Osteocyte (in vitro differentiated cells): ENCODE measurements around the gene PGM2L1. TPM values are rescaled to one million over a fixed set of nuclear protein-coding genes. Genes with fewer than 3 reads are reported as not detected.

Experiments used
- DNase-seq: peaks from one replicate; pipeline ENCODE4 v3.0.0; 2021; ENCODE audit warnings: mixed read lengths; ENCODE audit not compliant: unreplicated experiment; ENCODE audit errors: extremely low spot score
- H3K27ac Mint-ChIP-seq: one replicate; pipeline ENCODE4 v1.8.0; 2021; ENCODE audit warnings: mild to moderate bottlenecking, mixed read lengths; ENCODE audit not compliant: unreplicated experiment
- H3K27me3 Mint-ChIP-seq: one replicate; pipeline ENCODE4 v1.8.0; 2021; ENCODE audit warnings: mixed read lengths; ENCODE audit not compliant: unreplicated experiment
- H3K36me3 Mint-ChIP-seq: one replicate; pipeline ENCODE4 v1.8.0; 2021; ENCODE audit warnings: mixed read lengths; ENCODE audit not compliant: unreplicated experiment
- H3K4me1 Mint-ChIP-seq: one replicate; pipeline ENCODE4 v1.8.0; 2021; ENCODE audit warnings: mixed read lengths; ENCODE audit not compliant: unreplicated experiment
- H3K4me3 Mint-ChIP-seq: one replicate; pipeline ENCODE4 v1.8.0; 2021; ENCODE audit warnings: mild to moderate bottlenecking, moderate library complexity, mixed read lengths; ENCODE audit not compliant: unreplicated experiment
- H3K9me3 Mint-ChIP-seq: one replicate; pipeline ENCODE4 v1.8.0; 2021; ENCODE audit warnings: mixed read lengths; ENCODE audit not compliant: unreplicated experiment
- microRNA-seq: library from miRNA; unstranded; fragments of <30 nt; microRNA quantifications from one replicate; pipeline ENCODE4 v1.1.0, GENCODE V29; 2020; ENCODE audit not compliant: unreplicated experiment
- total RNA-seq: library from RNA; stranded (reverse); gene quantifications from 2 replicates; pipeline ENCODE4 v1.2.1, GENCODE V29; 2021
- TF ChIP-seq, protein P1 (sequence below): fragments of 200-600 bp; sonication (generic); IDR thresholded peaks from 2 replicates; pipeline ENCODE4 v1.5.0; 2021; ENCODE audit warnings: antibody characterized with exemption, mild to moderate bottlenecking, moderate library complexity

The PGM2L1 gene
- total RNA-seq, 1 donor from 2014 or later: 22.1 TPM

DNA sequence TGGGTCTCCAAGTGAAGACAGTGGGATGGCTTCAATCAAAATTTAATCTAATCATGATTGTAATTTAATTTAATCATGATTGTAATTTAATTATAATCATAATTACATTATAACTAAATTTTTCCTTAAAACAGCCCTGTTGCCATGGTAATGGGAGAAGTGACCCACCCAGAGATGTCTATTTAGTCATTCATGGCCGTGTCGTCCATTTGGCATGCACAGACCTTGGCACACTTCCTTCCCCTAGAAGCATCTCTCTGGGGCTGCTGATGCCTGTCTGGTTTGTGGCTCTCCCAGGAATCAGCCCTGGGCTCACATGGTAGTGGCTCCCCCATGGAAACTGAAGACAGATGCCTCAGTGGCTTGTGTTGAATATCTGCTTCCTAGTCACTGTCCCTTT lies 113.8 kb downstream of the PGM2L1 start:
- Mint-ChIP-seq H3K27ac (no peak overlapping the region), H3K36me3 (no peaks in the 10 kb centered on the region), H3K4me3 (no peak overlapping the region), H3K4me1 (peaks cover 10% of the 10 kb centered on the region), H3K9me3 (no peaks in the 10 kb centered on the region), H3K27me3 (no peaks in the 10 kb centered on the region)
- TF ChIP-seq, protein P1, sequence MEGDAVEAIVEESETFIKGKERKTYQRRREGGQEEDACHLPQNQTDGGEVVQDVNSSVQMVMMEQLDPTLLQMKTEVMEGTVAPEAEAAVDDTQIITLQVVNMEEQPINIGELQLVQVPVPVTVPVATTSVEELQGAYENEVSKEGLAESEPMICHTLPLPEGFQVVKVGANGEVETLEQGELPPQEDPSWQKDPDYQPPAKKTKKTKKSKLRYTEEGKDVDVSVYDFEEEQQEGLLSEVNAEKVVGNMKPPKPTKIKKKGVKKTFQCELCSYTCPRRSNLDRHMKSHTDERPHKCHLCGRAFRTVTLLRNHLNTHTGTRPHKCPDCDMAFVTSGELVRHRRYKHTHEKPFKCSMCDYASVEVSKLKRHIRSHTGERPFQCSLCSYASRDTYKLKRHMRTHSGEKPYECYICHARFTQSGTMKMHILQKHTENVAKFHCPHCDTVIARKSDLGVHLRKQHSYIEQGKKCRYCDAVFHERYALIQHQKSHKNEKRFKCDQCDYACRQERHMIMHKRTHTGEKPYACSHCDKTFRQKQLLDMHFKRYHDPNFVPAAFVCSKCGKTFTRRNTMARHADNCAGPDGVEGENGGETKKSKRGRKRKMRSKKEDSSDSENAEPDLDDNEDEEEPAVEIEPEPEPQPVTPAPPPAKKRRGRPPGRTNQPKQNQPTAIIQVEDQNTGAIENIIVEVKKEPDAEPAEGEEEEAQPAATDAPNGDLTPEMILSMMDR: no peak
- no peak for DNase-seq

DNA sequence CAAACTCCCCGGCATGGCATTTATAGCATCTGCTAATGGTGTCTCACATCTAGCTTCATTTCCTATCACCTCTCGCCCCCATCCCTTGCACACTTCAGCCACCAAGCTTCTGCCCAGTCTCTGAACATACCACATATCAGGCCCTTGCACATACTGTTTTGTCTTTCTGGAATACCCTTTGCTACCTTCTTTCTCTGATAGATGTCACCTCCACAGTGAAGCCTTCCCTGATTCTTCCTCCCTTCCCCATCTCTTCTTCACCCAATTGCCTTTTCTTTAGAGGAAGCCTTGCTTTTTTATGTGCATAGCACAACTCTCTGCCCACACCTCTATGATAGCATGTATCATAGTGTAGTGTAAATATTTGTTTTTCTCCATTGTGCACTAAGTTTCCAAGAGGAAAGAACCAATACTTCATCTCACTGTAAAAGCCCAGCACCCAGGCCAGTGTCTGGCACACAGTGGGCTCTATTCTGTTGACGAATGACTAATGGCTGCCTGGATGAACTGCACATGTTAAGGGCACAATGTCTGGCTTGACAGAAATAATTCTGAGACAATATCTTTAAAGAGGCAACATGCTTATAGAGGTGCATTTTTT lies 114.6 kb downstream of the PGM2L1 start:
- H3K27me3 Mint-ChIP-seq: no peaks in the 10 kb centered on the region
- no peak overlapping the region for H3K27ac Mint-ChIP-seq
- no peak overlapping the region for H3K4me3 Mint-ChIP-seq
- H3K36me3 Mint-ChIP-seq: no peaks in the 10 kb centered on the region
- TF ChIP-seq, protein P1: no peak
- peaks cover 16% of the 10 kb centered on the region for H3K4me1 Mint-ChIP-seq
- DNase-seq: no peak
- H3K9me3 Mint-ChIP-seq: no peaks in the 10 kb centered on the region

GRCh38 chr11:74282914-74283371 lies 115.3 kb downstream of the PGM2L1 start:
- Mint-ChIP-seq H3K4me3 (no peak overlapping the region), H3K36me3 (no peaks in the 10 kb centered on the region), H3K27ac (no peak overlapping the region), H3K4me1 (peaks cover 17% of the 10 kb centered on the region), H3K9me3 (no peaks in the 10 kb centered on the region), H3K27me3 (no peaks in the 10 kb centered on the region)
- TF ChIP-seq, protein P1: no peak
- no peak for DNase-seq

DNA sequence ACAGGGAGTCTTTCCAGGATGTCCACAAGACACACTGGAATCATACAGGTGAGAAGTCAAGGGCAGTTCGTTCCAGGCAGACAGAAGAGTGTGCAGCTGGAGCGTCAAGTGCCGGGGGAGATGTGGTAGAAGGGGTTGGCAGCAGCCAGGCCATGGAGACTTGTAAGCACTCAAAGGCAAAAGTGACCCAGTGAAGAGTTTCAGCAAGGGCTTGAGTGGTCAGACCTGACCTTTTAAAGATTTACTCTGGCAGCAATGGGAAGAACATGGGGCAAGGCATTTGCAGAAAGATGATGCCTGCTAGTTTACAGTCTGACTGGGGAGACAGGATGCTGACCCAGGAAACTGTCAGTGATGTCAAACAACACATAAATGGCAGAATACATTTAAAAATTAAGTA lies 115.8 kb downstream of the PGM2L1 start:
- no peak for DNase-seq
- no peak overlapping the region for H3K27ac Mint-ChIP-seq
- H3K36me3 Mint-ChIP-seq: no peaks in the 10 kb centered on the region
- peaks cover 20% of the 10 kb centered on the region for H3K4me1 Mint-ChIP-seq
- TF ChIP-seq, protein P1: no peak
- H3K27me3 Mint-ChIP-seq: no peaks in the 10 kb centered on the region
- no peaks in the 10 kb centered on the region for H3K9me3 Mint-ChIP-seq
- H3K4me3 Mint-ChIP-seq: no peak overlapping the region

- H3K9me3 Mint-ChIP-seq: no peaks in the 10 kb centered on the region
- peaks cover 20% of the 10 kb centered on the region for H3K4me1 Mint-ChIP-seq
- no peak overlapping the region for H3K27ac Mint-ChIP-seq
- DNase-seq: no peak
- TF ChIP-seq, protein P1: no peak
- H3K4me3 Mint-ChIP-seq: no peak overlapping the region
- H3K36me3 Mint-ChIP-seq: no peaks in the 10 kb centered on the region
- no peaks in the 10 kb centered on the region for H3K27me3 Mint-ChIP-seq
Measured at GRCh38 chr11:74280494-74280893, 117.7 kb downstream of the PGM2L1 start.

Small RNA genes lying within 50 kb of the gene (microRNA-seq; reads per million reads assigned to microRNA genes)
- gene MIR548AL: 1.6 reads per million

Other genes starting within 250 kb of the PGM2L1 start
- gene C2CD3, start 227.4 kb downstream of the PGM2L1 start, total RNA-seq: 25.2 and 26.9 TPM in 2 replicates
- 33.4 and 40.4 TPM in 2 replicates for gene PPME1, start 227.1 kb downstream of the PGM2L1 start, total RNA-seq
- 6.1 and 6.4 TPM in 2 replicates for gene P4HA3, start 86.8 kb downstream of the PGM2L1 start, total RNA-seq
- not detected in 2 replicates for gene KCNE3, start 69.1 kb upstream of the PGM2L1 start, total RNA-seq
- 1.6 and 3.5 TPM in 2 replicates for gene LIPT2, start 95.3 kb upstream of the PGM2L1 start, total RNA-seq
- gene POLD3, start 194.1 kb upstream of the PGM2L1 start, total RNA-seq: 12.8 and 16.2 TPM in 2 replicates